Naive thymus-derived CD4-positive, alpha-beta T cell (primary cell): ENCODE measurements around the gene SPEG. TPM values are rescaled to one million over a fixed set of nuclear protein-coding genes. Genes with fewer than 3 reads are reported as not detected.

Source experiments
- ATAC-seq: fragments of 150-1000 bp; cut with Tn5 transposase; 2 replicates; pipeline ENCODE4 v1.10.0; 2021; ENCODE audit warnings: mild to moderate bottlenecking, moderate library complexity
- CTCF ChIA-PET: fragments of 350-600 bp; sonication (Branson Sonifier 250); formaldehyde crosslinking; loops from one replicate; lab custom pipeline; 2021; ENCODE audit warnings: antibody characterized with exemption; lab: Charles Lee
- POLR2A ChIA-PET: fragments of 350-600 bp; sonication (Branson Sonifier 250); formaldehyde crosslinking; loops from one replicate; lab custom pipeline; 2021; ENCODE audit warnings: antibody characterized with exemption, inconsistent platforms; lab: Charles Lee
- DNase-seq, 9 donors: peaks; one replicate each; pipeline versions ENCODE4 v3.0.0 to v3.0.0-alpha.2; 2020 to 2022; ENCODE audit warnings: mixed read lengths in 1 of 9
- H3K27ac ChIP-seq: one replicate; pipeline ENCODE4 v1.7.0; 2013; ENCODE audit warnings: mild to moderate bottlenecking, low read depth, low read length, moderate library complexity
- H3K27me3 ChIP-seq, 2 donors: one replicate each; pipeline ENCODE4 v1.7.0; 2013; ENCODE audit warnings: low read length in 2 of 2, mild to moderate bottlenecking in 2 of 2, moderate library complexity in 2 of 2; ENCODE audit not compliant: control insufficient read depth in 2 of 2, insufficient read depth in 2 of 2
- H3K36me3 ChIP-seq, 3 experiments: 1 replicate in 2 of 3; 2 replicates in 1 of 3; pipeline ENCODE4 v1.7.0; 2013; ENCODE audit warnings: low read length in 3 of 3, mild to moderate bottlenecking in 3 of 3, moderate library complexity in 1 of 3; ENCODE audit not compliant: insufficient read depth in 3 of 3, control insufficient read depth in 2 of 3
- H3K4me1 ChIP-seq, 2 donors: one replicate each; pipeline ENCODE4 v1.7.0; 2013; ENCODE audit warnings: low read length in 2 of 2, mild to moderate bottlenecking in 2 of 2, moderate library complexity in 1 of 2; ENCODE audit not compliant: control insufficient read depth in 2 of 2, insufficient read depth in 2 of 2
- H3K4me3 ChIP-seq: 2 replicates; pipeline ENCODE4 v1.7.0; 2013; ENCODE audit warnings: mild to moderate bottlenecking, low read length
- H3K9me3 ChIP-seq, 3 experiments: 1 replicate in 2 of 3; 2 replicates in 1 of 3; pipeline ENCODE4 v1.7.0; 2013; ENCODE audit warnings: low read length in 3 of 3; ENCODE audit not compliant: control insufficient read depth in 2 of 3
- H3K27ac Mint-ChIP-seq, 9 donors: one replicate each; pipeline ENCODE4 v1.8.0; 2020 to 2022; ENCODE audit warnings: mixed read lengths in 9 of 9, mild to moderate bottlenecking in 8 of 9, moderate library complexity in 5 of 9, inconsistent platforms in 2 of 9
- H3K27me3 Mint-ChIP-seq, 5 donors: one replicate each; pipeline ENCODE4 v1.8.0; 2021 to 2022; ENCODE audit warnings: mixed read lengths in 5 of 5, mild to moderate bottlenecking in 1 of 5
- H3K36me3 Mint-ChIP-seq, 5 donors: one replicate each; pipeline ENCODE4 v1.8.0; 2020 to 2022; ENCODE audit warnings: mixed read lengths in 5 of 5, mild to moderate bottlenecking in 3 of 5, inconsistent platforms in 1 of 5
- H3K4me1 Mint-ChIP-seq, 7 donors: one replicate each; pipeline ENCODE4 v1.8.0; 2020 to 2022; ENCODE audit warnings: mixed read lengths in 7 of 7, mild to moderate bottlenecking in 3 of 7, inconsistent platforms in 1 of 7
- H3K4me3 Mint-ChIP-seq, 10 donors: one replicate each; pipeline ENCODE4 v1.8.0; 2020 to 2022; ENCODE audit warnings: mild to moderate bottlenecking in 10 of 10, mixed read lengths in 10 of 10, moderate library complexity in 6 of 10, inconsistent platforms in 2 of 10
- H3K9me3 Mint-ChIP-seq, 11 donors: one replicate each; pipeline ENCODE4 v1.8.0; 2020 to 2022; ENCODE audit warnings: mixed read lengths in 11 of 11, mild to moderate bottlenecking in 4 of 11, inconsistent platforms in 1 of 11, moderate library complexity in 1 of 11
- intact Hi-C, 2 donors: fragments of 100-400 bp; cut with micrococcal nuclease; formaldehyde crosslinking; loops; one replicate each; pipeline ENCODE4 v1.15.1; 2023
- polyA plus RNA-seq, 2 donors: library from polyadenylated mRNA; unstranded; fragments of 300-500 nt; fragmentation: Illumina TruSeq; gene quantifications; one replicate each; pipeline ENCODE4 v1.2.3, GENCODE V29; 2021
- total RNA-seq, 6 experiments: library from RNA in 5 of 6; stranded (reverse) in 5 of 6; gene quantifications; 1 replicate in 5 of 6; 2 replicates in 1 of 6; pipeline ENCODE4 v1.2.3 and lab custom pipeline; 2021 to 2026

Gene SPEG
- total and polyA plus RNA-seq, 7 experiments from 2014 or later: 0.26 to 23.2 (median 11.8) TPM

- intact Hi-C loops: no loop called here
- DNase-seq (no peak), ATAC-seq (no peak)
- Mint-ChIP-seq H3K4me1 (no peaks in the 10 kb centered on the region), H3K27ac (no peak overlapping the region), H3K9me3 (peaks cover 0 to 17% (median 4%) of the 10 kb centered on the region in 11 donors), H3K36me3 (peaks cover 0 to 5% (median 0%) of the 10 kb centered on the region in 5 donors), H3K27me3 (peaks cover 0 to 30% (median 23%) of the 10 kb centered on the region in 5 donors), H3K4me3 (no peak overlapping the region)
- POLR2A ChIA-PET: interaction anchor here (0.5 kb wide), 1 partner anchor 499 kb away, joined by 3 read pairs; no protein-coding TSS in a partner anchor
- Histone ChIP-seq H3K4me3 (no peak overlapping the region), H3K9me3 (no peaks in the 10 kb centered on the region), H3K27ac (no peak overlapping the region), H3K4me1 (no peaks in the 10 kb centered on the region), H3K36me3 (no peaks in the 10 kb centered on the region), H3K27me3 (peaks cover 0 to 4% of the 10 kb centered on the region in 2 donors)
- CTCF ChIA-PET: interaction anchor here (0.6 kb wide), 1 partner anchor 18 kb away, joined by 3 read pairs; no protein-coding TSS in a partner anchor
These were observed 24.3 kb upstream of the SPEG start for GRCh38 chr2:219410390-219410789.

- ChIA-PET CTCF (no interaction called here), POLR2A (no interaction called here)
These were observed 19.8 kb upstream of the SPEG start for GRCh38 chr2:219414857-219415256.

GRCh38 chr2:219415580-219416234 lies 18.9 kb upstream of the SPEG start:
- H3K4me1 Mint-ChIP-seq: peaks cover 0 to 5% (median 0%) of the 10 kb centered on the region in 7 donors
- H3K9me3 Mint-ChIP-seq: peaks cover 0 to 17% (median 4%) of the 10 kb centered on the region in 11 donors
- ATAC-seq (no peak), DNase-seq (no peak)
- Histone ChIP-seq H3K4me1 (no peaks in the 10 kb centered on the region), H3K4me3 (no peak overlapping the region), H3K27me3 (peaks cover 0 to 4% of the 10 kb centered on the region in 2 donors), H3K9me3 (no peaks in the 10 kb centered on the region), H3K27ac (no peak overlapping the region), H3K36me3 (no peaks in the 10 kb centered on the region)
- peaks cover 20 to 50% (median 40%) of the 10 kb centered on the region in 5 donors for H3K27me3 Mint-ChIP-seq
- intact Hi-C loops: no loop called here
- ChIA-PET CTCF (no interaction called here), POLR2A (no interaction called here)
- H3K36me3 Mint-ChIP-seq: peaks cover 0 to 5% (median 0%) of the 10 kb centered on the region in 5 donors
- H3K4me3 Mint-ChIP-seq: no peak overlapping the region
- no peak overlapping the region for H3K27ac Mint-ChIP-seq

More at GRCh38 chr2:219414857-219415256, 19.8 kb upstream of the SPEG start:
- H3K27ac ChIP-seq: no peak overlapping the region
- no peak overlapping the region for H3K4me3 ChIP-seq
- Mint-ChIP-seq H3K27ac (no peak overlapping the region), H3K27me3 (peaks cover 11 to 43% (median 31%) of the 10 kb centered on the region in 5 donors), H3K4me3 (no peak overlapping the region), H3K4me1 (peaks cover 0 to 5% (median 0%) of the 10 kb centered on the region in 7 donors), H3K9me3 (peaks cover 0 to 17% (median 4%) of the 10 kb centered on the region in 11 donors), H3K36me3 (peaks cover 0 to 5% (median 0%) of the 10 kb centered on the region in 5 donors)
- no peaks in the 10 kb centered on the region for H3K36me3 ChIP-seq
- H3K27me3 ChIP-seq: peaks cover 0 to 4% of the 10 kb centered on the region in 2 donors
- DNase-seq: no peak
- H3K4me1 ChIP-seq: no peaks in the 10 kb centered on the region
- no peak for ATAC-seq
- intact Hi-C loops: no loop called here
- H3K9me3 ChIP-seq: no peaks in the 10 kb centered on the region

- intact Hi-C loops: no loop called here
- Histone ChIP-seq H3K9me3 (no peaks in the 10 kb centered on the region), H3K27me3 (peaks cover 0 to 4% of the 10 kb centered on the region in 2 donors), H3K36me3 (no peaks in the 10 kb centered on the region), H3K4me3 (no peak overlapping the region), H3K4me1 (no peaks in the 10 kb centered on the region), H3K27ac (no peak overlapping the region)
- Mint-ChIP-seq H3K36me3 (peaks cover 0 to 5% (median 0%) of the 10 kb centered on the region in 5 donors), H3K4me3 (no peak overlapping the region), H3K9me3 (peaks cover 0 to 17% (median 4%) of the 10 kb centered on the region in 11 donors), H3K27ac (no peak overlapping the region), H3K4me1 (peaks cover 0 to 5% (median 0%) of the 10 kb centered on the region in 7 donors), H3K27me3 (peaks cover 25 to 52% (median 44%) of the 10 kb centered on the region in 5 donors)
- ATAC-seq: no peak
- CTCF ChIA-PET: no interaction called here
- POLR2A ChIA-PET: no interaction called here
- DNase-seq: no peak
These were observed 18.4 kb upstream of the SPEG start for GRCh38 chr2:219416235-219416602.

DNA sequence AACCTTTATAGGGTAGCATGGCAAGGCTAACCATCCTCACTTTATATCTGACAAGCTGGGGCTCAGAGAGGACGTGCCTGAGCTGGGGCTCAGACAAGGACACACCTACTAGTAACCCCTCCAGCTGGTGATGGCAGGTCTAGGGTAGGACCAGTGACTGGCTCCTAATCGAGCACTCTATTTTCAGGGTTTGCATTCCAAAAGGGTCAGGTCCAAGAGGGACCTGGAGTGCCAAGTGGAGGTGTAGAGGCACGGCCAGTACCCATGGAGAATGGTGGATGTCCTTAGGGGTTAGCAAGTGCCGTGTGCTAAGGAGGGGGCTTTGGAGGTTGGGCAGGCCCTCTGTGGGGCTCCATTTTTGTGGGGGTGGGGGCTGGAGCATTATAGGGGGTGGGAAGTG lies 17.7 kb upstream of the SPEG start:
- no peaks in the 10 kb centered on the region for H3K9me3 ChIP-seq
- Mint-ChIP-seq H3K9me3 (peaks cover 0 to 11% (median 4%) of the 10 kb centered on the region in 11 donors), H3K36me3 (peaks cover 0 to 5% (median 0%) of the 10 kb centered on the region in 5 donors), H3K4me3 (no peak overlapping the region), H3K27me3 (peaks cover 27 to 52% (median 43%) of the 10 kb centered on the region in 5 donors), H3K27ac (no peak overlapping the region), H3K4me1 (peaks cover 0 to 5% (median 0%) of the 10 kb centered on the region in 7 donors)
- DNase-seq: no peak
- ChIA-PET POLR2A (no interaction called here), CTCF (interaction anchor here (0.6 kb wide), 1 partner anchor 621 kb away, joined by 3 read pairs; no protein-coding TSS in a partner anchor)
- H3K36me3 ChIP-seq: no peaks in the 10 kb centered on the region
- H3K4me1 ChIP-seq: no peaks in the 10 kb centered on the region
- peaks cover 0 to 4% of the 10 kb centered on the region in 2 donors for H3K27me3 ChIP-seq
- H3K4me3 ChIP-seq: no peak overlapping the region
- intact Hi-C loops: no loop called here
- ATAC-seq: no peak
- H3K27ac ChIP-seq: no peak overlapping the region

DNA sequence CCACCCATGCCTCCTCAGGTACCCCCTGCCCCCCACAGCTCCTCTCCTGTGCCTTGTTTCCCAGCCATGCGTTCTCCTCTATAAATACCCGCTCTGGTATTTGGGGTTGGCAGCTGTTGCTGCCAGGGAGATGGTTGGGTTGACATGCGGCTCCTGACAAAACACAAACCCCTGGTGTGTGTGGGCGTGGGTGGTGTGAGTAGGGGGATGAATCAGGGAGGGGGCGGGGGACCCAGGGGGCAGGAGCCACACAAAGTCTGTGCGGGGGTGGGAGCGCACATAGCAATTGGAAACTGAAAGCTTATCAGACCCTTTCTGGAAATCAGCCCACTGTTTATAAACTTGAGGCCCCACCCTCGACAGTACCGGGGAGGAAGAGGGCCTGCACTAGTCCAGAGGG lies 17.3 kb upstream of the SPEG start:
- POLR2A ChIA-PET: no interaction called here
- H3K27ac Mint-ChIP-seq: no peak overlapping the region
- H3K36me3 Mint-ChIP-seq: peaks cover 0 to 5% (median 0%) of the 10 kb centered on the region in 5 donors
- no peaks in the 10 kb centered on the region for H3K4me1 ChIP-seq
- H3K27me3 Mint-ChIP-seq: peaks cover 27 to 50% (median 41%) of the 10 kb centered on the region in 5 donors
- intact Hi-C loops: no loop called here
- CTCF ChIA-PET: interaction anchor here (0.6 kb wide), 1 partner anchor 621 kb away, joined by 3 read pairs; no protein-coding TSS in a partner anchor
- DNase-seq: no peak
- H3K4me1 Mint-ChIP-seq: peaks cover 0 to 5% (median 0%) of the 10 kb centered on the region in 7 donors
- peaks cover 0 to 6% of the 10 kb centered on the region in 2 donors for H3K27me3 ChIP-seq
- peaks cover 0 to 9% (median 1%) of the 10 kb centered on the region in 11 donors for H3K9me3 Mint-ChIP-seq
- no peak for ATAC-seq
- no peak overlapping the region for H3K4me3 ChIP-seq
- no peaks in the 10 kb centered on the region for H3K36me3 ChIP-seq
- H3K27ac ChIP-seq: no peak overlapping the region
- no peaks in the 10 kb centered on the region for H3K9me3 ChIP-seq
- H3K4me3 Mint-ChIP-seq: no peak overlapping the region
